CMK (cell line): ENCODE data around the gene GZMH.
"Not testable (repeated sequence)": the region's sequence is repeated elsewhere in the genome, so short reads cannot be mapped to it uniquely, and the experiment has no call there.

Source experiments
- DNase-seq: peaks from one replicate; pipeline ENCODE4 v3.0.0-alpha.2; 2010; ENCODE audit warnings: low read depth

Gene GZMH

DNA sequence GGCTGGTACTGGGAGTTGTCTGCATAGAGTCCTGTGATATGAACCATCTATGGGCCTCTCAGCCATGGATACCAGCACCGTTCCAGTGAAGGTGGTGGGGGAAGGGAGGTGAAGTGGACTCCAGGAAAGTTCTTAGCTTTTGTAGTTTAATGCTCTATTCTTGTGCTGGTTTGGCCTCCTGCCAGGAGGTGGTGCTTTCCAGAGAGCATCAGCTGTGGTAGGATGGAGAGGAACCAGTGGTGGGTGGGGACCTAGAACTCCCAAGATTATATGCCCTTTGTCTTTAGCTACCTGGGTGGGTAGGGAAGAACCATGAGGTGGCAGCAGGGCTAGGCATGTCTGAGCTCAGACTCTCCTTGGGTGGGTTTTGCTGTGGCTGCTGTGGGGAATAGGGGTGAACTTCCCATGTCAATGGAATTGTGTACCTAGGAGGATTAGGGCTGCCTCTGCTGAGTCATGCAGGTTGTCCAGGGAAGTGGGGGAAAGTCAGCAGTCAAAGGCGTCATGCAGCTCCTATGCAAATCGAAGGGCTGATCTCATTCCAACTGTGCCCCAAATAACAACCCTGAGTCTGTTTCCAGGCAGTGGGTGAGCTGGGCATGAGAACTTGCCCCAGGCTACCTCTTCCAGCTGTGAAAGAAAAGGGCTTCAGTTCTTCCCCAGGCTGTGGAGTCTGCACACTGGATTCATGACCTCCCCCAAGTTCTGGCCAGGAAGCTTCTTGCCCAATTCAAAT lies 14.2 kb downstream of the GZMH start:
- DNase-seq = no peak

DNA sequence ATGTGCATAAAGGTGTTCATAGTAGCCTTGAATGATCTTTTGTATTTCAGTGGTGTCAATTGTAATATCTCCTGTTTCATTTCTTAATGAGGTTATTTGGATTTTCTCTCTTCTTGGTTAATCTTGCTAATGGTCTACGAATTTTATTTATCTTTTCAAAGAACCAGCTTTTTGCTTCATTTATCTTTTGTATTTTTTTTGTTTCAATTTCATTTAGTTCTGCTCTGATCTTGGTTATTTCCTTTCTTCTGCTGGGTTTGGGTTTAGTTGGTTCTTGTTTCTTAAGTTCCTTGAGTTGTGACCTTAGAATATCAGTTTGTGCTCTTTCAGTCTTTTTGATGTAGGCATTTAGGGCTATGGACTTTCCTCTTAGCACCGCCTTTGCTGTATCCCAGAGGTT lies 18.5 kb downstream of the GZMH start:
- not testable (repeated sequence) for DNase-seq

DNA sequence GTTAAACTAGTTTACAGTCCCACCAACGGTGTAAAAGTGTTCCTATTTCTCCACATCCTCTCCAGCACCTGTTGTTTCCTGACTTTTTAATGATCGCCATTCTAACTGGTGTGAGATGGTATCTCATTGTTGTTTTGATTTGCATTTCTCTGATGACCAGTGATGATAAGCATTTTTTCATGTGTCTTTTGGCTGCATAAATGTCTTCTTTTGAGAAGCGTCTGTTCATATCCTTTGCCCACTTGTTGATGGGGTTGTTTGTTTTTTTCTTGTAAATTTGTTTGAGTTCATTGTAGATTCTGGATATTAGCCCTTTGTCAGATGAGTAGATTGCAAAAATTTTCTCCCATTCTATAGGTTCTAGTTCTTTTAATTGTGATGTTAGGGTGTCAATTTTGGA lies 25.1 kb downstream of the GZMH start:
- not testable (repeated sequence) for DNase-seq

DNA sequence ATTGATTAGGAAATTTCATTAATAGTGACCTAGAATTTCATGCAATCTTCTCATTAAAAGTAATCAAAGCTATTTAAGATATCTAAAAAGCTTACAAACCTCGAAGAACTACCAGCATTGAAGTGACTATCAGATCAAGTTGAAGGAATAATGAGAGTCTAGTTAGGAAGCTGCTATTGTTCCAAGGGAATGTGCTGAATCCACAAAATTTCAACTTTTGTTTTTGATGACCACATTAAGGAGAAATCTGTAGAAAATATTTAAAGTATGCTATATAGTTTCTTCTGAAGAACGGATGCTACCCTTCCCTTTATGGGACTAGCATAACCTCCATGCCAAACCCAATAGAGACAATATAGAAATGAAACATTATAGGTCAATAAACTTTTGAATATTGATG lies 30.9 kb downstream of the GZMH start:
- no peak for DNase-seq

DNA sequence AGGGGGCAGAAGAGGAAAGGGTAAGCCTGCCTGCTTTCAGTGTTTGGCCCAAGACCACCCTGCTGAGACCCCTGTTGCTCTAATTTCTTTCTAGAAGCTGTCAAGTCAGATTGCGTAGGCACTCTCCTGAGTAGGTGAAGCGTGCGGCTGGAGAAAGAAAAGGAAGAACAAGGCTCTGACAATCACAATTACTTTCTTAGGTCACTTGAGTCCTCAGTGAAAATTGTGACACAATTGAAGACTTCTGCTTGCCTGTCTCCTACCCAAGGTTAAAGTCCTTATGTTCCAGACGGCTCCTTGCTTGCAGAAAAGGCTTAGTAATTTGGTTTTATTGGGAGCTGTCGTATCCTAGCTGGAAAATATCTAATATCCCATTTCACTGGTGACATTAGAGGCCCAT lies 32.7 kb downstream of the GZMH start:
- DNase-seq = no peak

DNA sequence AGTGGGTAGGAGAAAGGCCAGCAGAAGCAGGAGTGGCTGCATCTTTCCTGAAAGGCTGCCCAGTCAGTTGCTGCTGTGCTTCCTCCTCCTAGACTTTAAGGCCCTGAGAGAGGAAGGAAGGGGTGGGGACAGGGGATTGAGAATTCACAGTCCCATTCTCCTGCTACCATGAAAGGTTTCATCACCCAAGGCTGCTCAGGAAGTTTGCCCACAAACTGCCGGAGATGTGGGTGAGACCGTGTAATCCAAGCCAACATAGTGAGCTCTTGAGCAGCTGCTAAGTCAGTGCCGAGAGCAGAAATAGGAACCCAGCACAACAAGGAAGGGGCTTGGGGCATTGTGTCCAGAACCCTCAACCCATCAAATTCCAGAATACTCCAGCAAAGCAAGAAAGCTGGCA lies 33.3 kb downstream of the GZMH start, which contains the start of gene CTSG:
CTSG (minus strand) TSS at position 69 of the 400 bp plus-strand sequence; CDS start at position 42, 27 bp downstream.
- no peak for DNase-seq

DNA sequence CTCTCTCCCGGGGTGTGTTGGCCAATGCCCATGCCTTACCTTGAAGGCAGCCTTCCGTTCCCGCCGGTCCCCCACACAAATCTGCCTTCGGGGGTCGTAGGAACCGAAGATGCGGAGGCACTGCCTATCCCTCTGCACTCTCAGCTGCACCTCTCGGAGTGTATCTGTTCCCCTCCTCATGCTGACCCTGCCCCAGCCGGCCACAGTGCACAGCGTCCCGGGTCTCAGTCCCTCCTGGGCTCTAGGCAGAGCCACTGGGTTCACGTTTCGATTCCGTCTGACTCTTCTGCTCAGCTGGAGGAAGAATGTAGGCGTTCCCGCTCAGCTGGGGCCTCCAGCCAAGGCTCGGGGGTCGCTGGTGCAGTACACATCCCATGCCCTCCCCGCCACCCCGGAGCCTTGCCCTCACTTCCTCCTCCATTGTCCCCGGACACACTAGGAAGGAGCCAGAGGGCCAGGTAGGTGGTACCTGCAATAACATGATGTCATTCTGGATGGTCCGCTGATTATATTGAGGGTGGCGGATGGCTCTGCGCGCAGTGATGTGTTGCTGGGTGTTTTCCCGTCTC lies 35.2 kb downstream of the GZMH start:
- DNase-seq = no peak

DNA sequence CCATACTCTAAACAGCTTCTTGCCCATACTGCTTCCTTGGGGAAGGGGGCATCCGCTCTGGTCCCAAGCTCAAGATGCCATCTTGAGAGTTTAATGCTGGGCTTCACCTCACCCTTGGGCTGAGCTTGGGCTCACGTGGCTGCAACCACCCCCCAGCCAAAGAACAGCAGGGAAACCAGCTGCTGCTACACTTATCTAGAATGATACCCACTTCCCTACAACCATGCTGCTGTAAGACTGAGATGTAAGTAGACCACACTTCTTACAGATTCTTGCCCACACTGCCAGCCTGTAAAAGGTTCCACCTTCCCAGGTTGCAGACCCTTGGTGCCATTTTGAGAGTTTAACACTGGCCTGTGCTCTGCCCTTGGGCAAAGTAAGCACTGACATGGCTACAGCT lies 43.2 kb downstream of the GZMH start:
- DNase-seq = no peak

DNA sequence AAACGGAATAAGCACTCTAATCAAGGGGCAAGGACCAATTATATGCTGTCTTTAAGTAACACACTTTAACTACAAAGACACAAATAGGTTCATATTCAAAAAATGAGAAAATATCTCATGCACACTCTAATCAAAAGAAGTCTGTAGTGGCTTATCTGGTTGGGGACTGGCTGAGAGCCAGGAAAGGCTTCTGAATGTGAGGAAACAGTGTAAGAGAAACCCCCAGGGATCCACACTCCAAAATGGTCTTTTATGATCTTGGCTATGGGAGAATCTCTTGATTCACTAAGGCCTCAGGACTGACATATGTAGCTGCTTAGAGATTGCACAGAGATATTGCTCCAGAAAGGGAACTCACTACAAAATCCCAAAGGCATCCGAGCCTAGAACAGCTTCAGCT lies 43.7 kb downstream of the GZMH start:
- no peak for DNase-seq

DNA sequence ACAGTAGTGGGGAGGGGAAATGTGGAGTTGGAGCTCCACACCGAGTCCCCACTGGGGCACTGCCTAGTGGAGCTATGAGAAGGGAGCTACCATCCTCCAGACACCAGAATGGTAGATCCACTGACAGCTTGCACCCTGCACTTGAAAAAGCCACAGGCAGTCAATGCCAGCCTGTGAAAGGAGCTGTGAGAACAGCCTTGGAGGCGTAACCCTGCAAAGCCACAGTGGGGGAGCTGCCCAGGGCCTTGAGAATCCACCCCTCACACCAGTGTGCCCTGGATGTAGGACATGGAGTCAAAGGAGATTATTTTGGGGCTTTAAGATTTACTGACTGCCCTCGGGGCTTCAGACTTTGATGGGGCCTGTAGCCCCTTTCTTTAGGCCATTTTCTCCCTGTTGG lies 46.0 kb downstream of the GZMH start:
- DNase-seq = no peak

DNA sequence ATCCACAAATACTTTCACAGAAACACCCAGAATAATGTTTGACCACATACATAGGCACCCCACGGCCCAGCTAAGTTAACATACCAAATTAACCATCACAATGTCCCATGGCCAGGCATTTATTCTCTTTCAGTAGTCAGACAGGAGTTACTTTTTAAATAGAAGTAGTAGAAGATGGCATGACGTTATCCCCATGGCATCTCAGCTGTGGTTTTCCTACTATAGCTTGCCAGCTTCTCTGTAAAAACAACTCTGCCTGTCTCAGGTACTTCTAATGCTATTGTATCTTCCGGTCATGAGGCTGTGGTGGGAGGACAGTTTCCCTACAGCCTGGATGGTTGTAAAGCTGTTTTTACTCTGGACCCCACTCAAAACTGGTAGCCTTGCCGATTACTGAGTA lies 52.7 kb downstream of the GZMH start:
- DNase-seq = no peak
